GM12865 (cell line): ENCODE results near the gene LARP4B.

Experiments
- DNase-seq: peaks from one replicate; pipeline ENCODE4 v3.0.0; 2010; ENCODE audit warnings: low read depth
- H3K4me3 ChIP-seq: 2 replicates; pipeline ENCODE4 v1.5.1; 2011; ENCODE audit warnings: mild to moderate bottlenecking, low read depth, low read length, control low read depth
- TF ChIP-seq, protein P1 (sequence below): IDR thresholded peaks from 2 replicates; pipeline ENCODE4 v1.5.1; 2011; ENCODE audit warnings: low read length, control low read depth, low read depth, inconsistent platforms; ENCODE audit not compliant: insufficient read depth; ENCODE audit errors: missing control alignments

The LARP4B gene

DNA sequence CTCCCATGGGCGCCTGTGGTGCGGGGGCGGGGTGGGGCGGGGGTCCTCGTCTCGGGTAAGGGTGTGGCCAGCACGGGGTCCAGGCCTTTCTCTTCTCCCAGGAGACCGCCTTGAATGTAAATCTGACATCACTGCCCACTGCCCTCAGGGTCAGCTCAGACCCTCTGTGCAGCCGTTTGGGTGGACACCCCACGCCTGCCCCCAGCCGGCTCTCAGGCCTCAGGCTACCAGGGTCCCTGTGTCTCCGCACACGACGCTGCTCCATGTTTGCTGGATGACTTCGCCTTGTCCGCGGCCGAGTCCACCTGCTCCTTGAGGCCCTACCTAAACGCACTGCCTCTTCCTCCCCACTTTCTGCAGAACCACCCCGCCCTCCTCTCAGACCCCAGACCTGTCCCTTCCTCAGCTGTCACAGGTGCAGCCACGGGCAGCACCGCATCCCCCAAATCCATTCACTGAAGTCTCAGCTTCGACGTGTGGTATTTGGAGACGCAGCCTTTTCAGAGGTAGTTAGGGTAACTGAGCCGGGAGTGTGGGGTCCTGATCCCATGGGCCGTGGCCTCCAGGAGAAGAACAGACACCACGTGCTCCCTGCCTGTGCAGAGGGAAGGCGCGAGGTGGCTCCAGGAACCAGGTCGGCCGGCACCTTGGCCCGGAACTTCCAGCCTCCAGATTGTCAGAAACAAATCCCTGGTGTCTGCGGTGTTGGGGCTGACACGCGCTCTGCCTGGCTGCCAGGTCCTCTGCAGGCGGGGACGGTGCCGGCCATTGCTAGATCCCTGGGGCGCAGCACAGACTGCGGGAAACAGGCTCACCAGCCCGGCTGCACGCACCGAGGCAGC, 144.7 kb downstream of the LARP4B start:
- TF ChIP-seq, protein P1, sequence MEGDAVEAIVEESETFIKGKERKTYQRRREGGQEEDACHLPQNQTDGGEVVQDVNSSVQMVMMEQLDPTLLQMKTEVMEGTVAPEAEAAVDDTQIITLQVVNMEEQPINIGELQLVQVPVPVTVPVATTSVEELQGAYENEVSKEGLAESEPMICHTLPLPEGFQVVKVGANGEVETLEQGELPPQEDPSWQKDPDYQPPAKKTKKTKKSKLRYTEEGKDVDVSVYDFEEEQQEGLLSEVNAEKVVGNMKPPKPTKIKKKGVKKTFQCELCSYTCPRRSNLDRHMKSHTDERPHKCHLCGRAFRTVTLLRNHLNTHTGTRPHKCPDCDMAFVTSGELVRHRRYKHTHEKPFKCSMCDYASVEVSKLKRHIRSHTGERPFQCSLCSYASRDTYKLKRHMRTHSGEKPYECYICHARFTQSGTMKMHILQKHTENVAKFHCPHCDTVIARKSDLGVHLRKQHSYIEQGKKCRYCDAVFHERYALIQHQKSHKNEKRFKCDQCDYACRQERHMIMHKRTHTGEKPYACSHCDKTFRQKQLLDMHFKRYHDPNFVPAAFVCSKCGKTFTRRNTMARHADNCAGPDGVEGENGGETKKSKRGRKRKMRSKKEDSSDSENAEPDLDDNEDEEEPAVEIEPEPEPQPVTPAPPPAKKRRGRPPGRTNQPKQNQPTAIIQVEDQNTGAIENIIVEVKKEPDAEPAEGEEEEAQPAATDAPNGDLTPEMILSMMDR: no peak
- DNase-seq: no peak
- H3K4me3 ChIP-seq: no peak overlapping the region

DNA sequence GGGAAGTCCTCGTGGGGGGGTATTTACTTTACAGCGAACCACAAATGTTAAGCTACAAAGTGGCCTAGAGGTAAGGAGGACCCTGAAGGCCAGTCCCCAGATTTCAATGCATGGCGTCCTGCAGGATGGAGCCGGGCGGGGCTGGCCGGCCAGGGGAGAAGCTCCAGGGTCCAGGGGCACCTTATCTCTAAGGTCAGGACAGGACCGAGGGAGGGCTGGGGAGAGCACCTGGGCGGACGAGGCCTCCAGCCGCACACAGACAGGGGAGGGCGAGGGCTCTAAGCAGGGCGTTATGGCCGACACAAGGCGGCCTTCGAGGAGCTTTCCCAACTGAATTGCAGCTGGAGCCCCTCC, 145.7 kb downstream of the LARP4B start:
- TF ChIP-seq, protein P1: no peak
- no peak overlapping the region for H3K4me3 ChIP-seq
- DNase-seq: no peak

DNA sequence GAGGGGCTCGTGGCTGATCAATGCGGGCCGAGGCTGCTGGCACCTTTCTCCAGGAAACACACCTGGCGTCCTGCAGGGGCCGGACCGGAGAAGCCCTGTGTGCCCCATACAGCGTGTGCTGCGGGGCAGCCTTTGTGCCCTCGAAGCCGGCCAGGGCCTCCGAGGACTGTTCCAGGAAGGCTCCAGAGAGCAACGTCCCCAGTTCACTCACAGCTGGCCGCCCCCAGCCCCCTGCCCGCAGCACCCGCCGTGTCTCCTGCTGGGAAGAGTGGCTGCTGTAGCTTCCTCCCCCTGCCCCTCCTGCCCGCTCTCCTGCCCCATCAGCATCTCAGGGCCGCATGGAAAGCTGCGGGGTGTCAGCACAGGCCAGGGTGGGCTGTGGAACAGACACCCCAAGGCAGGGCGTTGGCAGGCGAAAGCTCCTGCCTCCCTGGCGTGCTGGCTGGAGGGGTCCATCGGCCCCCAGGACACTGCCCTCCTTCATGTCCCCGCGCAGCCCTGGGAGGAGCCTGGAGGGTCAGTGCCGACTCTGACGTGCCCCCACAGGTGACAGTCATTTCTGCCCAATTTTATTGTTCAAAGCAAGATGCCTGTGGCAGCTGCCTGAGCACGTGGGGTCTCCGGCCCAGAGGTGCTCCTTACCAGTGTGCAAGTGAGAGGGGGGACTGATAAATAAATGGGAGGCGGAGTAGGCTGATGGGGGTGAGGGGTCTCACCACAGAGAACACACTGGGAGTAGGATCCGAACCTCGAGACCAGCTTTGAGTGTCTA, 146.2 kb downstream of the LARP4B start:
- no peak overlapping the region for H3K4me3 ChIP-seq
- TF ChIP-seq, protein P1: no peak

DNA sequence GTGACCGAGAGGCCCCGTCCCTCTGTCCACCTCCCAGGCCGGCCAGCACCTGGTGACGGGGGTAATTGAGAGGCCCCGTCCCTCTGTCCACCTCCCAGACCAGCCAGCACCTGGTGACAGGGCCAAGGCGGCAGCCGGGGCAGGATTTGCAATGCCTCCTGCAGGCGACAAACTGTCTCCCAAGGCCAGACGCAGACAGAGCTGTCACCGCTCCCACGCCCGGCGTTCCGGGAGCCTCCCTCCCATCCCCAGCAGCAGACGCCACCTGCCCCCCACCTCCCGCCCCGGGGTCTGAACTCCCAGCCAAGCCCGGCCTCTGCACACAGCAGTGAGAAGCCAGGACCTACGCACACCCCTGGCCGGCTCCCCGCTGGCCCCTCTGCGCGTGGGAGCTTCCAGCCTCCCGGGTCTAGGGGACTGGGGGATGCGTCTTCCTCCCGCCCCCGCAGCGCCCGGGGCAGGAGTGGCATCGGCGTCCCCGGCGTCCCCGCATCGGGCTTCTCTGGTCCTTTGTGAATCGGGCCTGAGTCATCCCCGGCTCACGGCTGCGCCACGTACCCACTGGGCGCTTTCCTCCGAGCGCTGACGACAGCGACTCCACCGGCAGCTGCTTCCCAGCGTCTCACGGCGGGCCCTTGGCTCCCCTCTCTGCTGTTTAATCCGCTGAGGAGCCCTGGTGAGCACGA, 147.0 kb downstream of the LARP4B start:
- TF ChIP-seq, protein P1: no peak
- H3K4me3 ChIP-seq: no peak overlapping the region
- no peak for DNase-seq

More for the DNA sequence above, 146.2 kb downstream of the LARP4B start:
- no peak for DNase-seq

DNA sequence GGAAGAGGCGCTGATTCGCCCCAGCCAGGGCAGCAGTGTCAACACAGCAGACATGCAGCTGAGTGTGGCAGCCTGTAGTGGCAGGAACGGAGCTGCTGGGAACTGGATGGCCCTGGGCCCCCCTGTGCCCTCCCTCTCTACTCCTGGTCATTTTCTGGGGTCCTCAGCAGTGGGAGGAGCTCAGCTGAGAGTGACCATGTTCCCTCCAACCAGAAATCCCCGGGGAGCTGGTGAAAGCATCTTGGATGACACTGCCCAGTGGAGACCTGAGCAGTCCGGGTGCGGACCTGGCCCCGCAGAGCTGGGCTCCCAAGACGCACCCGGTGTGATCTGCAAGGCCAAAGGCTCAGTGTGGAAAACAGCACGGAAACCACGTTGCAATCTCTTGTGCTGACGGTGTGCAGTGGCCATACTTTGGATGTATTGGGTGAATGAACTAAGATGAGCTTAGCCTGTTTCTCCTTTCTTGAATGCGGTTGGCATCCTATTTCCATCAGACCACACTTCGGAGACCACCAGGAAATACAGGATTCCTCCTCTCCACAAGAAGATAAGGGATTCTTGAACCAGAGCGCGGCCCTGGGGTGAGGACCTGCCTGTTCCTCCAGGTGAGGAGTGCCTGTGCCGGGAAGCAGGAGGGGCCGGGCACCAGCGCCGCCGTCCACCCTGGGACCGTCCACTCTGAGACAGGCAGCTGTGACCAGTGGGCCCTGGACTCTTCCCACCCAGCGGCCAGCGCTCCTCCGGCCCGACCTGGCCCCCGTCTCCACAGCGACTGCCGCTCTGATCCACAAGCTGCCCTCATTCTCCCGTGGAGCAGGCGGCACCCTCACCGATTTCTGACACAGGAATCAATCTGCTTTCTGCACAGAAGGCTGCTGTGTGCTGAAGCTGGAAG, 148.5 kb downstream of the LARP4B start:
- TF ChIP-seq, protein P1: no peak

More for the DNA sequence above, 148.5 kb downstream of the LARP4B start:
- no peak overlapping the region for H3K4me3 ChIP-seq
- DNase-seq: no peak
